ENCODE measurements around the gene S100Z. TPM values are rescaled to one million over a fixed set of nuclear protein-coding genes. Genes with fewer than 3 reads are reported as not detected.

S100Z gene
- total RNA-seq, 1 experiment from 2014 or later: not detected

DNA sequence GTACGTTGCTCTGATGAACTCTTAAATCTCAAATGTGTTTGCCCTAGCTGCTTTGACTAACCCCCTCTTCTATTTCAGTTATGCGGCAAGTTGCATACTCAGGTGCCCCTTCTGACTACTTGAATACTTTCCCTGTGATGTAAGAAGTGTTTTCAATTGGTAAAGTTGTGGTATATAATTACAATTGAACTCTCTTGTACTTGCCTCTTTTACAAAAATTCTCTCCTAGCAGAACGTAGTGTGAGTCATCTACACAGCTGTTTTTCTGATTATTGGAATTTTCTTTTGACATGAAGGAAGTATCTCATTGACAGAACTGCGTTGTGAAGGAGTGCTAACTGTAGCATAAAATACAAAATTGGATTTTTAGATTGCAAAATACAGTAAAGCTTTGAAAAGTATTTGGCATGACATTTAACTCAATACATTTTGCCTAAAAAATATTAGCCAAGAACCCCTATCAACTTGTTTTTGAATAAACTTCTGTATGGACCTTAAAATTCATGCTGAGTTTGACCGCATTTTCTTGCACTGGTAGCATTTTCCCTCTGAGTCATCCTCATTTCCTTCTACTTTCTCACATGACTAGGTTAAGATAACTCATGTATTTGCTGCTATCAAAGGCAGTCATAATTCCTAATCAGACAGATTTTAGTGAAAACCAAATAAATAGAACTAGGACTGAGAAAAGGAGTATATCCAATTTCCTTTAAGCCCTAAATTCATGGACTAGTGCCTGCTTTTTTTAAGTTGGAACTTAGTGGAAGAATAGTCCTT, 109.4 kb downstream of the S100Z start (continued):
- TF ChIP-seq ZNF671 (CRISPR knock-in tag; IDR thresholded peaks at IDR 0.05) (no peak), MXD4 (CRISPR knock-in tag; IDR thresholded peaks at IDR 0.05; ENCODE audit: borderline replicate concordance) (no peak)

GRCh38 chr5:76960004-76960625, 110.3 kb downstream of the S100Z start:
- peak; percentile 75 for ATAC-seq
- Mint-ChIP-seq H3K9me3 (no peaks in the 10 kb centered on the region), H3K4me3 (no peak overlapping the region), H3K27me3 (ENCODE audit: low read depth) (peaks cover 17% of the 10 kb centered on the region), H3K36me3 (no peaks in the 10 kb centered on the region), H3K4me1 (peaks cover 11% of the 10 kb centered on the region), H3K27ac (no peak overlapping the region)
- ChIA-PET CTCF (interaction anchor here (0.6 kb wide), 1 partner anchor 1627 kb away, joined by 3 read pairs; no protein-coding TSS in a partner anchor), POLR2A (no interaction called here)
- peak; percentile 13 for DNase-seq (ENCODE audit: low spot score)
- TF ChIP-seq CREB1 (CRISPR knock-in tag; IDR thresholded peaks at IDR 0.05): no peak

DNA sequence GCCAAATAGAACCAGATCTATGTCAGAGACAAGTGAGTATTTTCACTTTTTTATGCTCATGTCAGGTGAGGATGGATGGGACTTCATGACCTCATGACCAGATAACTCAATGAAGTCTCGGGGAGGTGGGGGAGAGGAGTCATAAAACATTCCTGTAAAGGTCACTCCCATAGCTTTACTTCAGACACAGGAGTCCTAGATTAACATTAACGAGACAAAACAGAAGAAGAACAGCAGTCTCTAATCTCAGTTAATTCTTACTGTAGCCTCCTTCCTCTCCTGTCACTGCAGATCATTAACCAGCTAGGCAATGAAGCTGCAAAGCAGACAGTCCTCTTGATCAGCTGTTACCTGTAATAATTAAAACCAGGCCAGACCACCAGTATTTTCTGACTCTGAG, 114.2 kb downstream of the S100Z start:
- Mint-ChIP-seq H3K9me3 (no peaks in the 10 kb centered on the region), H3K4me1 (peaks cover 4% of the 10 kb centered on the region), H3K27ac (no peak overlapping the region), H3K4me3 (no peak overlapping the region), H3K27me3 (ENCODE audit: low read depth) (no peaks in the 10 kb centered on the region; the same call in 1 of the 2 replicates), H3K36me3 (no peaks in the 10 kb centered on the region)
- POLR2A ChIA-PET: no interaction called here
- DNase-seq (ENCODE audit: low spot score) (no peak), ATAC-seq (no peak)
- TF ChIP-seq, protein P1, sequence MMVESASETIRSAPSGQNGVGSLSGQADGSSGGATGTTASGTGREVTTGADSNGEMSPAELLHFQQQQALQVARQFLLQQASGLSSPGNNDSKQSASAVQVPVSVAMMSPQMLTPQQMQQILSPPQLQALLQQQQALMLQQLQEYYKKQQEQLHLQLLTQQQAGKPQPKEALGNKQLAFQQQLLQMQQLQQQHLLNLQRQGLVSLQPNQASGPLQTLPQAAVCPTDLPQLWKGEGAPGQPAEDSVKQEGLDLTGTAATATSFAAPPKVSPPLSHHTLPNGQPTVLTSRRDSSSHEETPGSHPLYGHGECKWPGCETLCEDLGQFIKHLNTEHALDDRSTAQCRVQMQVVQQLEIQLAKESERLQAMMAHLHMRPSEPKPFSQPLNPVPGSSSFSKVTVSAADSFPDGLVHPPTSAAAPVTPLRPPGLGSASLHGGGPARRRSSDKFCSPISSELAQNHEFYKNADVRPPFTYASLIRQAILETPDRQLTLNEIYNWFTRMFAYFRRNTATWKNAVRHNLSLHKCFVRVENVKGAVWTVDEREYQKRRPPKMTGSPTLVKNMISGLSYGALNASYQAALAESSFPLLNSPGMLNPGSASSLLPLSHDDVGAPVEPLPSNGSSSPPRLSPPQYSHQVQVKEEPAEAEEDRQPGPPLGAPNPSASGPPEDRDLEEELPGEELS (CRISPR knock-in tag; IDR thresholded peaks at IDR 0.05): no peak
- TF ChIP-seq, protein P2, sequence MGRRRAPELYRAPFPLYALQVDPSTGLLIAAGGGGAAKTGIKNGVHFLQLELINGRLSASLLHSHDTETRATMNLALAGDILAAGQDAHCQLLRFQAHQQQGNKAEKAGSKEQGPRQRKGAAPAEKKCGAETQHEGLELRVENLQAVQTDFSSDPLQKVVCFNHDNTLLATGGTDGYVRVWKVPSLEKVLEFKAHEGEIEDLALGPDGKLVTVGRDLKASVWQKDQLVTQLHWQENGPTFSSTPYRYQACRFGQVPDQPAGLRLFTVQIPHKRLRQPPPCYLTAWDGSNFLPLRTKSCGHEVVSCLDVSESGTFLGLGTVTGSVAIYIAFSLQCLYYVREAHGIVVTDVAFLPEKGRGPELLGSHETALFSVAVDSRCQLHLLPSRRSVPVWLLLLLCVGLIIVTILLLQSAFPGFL (CRISPR knock-in tag; IDR thresholded peaks at IDR 0.05; ENCODE audit: borderline replicate concordance): no peak
- no peak for TF ChIP-seq ZNF317 (CRISPR knock-in tag; IDR thresholded peaks at IDR 0.05; ENCODE audit: borderline replicate concordance, low read depth)
- no peak for TF ChIP-seq USF2 (CRISPR knock-in tag; IDR thresholded peaks at IDR 0.05)
- TF ChIP-seq, protein P3, sequence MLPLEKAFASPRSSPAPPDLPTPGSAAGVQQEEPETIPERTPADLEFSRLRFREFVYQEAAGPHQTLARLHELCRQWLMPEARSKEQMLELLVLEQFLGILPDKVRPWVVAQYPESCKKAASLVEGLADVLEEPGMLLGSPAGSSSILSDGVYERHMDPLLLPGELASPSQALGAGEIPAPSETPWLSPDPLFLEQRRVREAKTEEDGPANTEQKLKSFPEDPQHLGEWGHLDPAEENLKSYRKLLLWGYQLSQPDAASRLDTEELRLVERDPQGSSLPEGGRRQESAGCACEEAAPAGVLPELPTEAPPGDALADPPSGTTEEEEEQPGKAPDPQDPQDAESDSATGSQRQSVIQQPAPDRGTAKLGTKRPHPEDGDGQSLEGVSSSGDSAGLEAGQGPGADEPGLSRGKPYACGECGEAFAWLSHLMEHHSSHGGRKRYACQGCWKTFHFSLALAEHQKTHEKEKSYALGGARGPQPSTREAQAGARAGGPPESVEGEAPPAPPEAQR (CRISPR knock-in tag; IDR thresholded peaks at IDR 0.05): no peak
- TF ChIP-seq, protein P4, sequence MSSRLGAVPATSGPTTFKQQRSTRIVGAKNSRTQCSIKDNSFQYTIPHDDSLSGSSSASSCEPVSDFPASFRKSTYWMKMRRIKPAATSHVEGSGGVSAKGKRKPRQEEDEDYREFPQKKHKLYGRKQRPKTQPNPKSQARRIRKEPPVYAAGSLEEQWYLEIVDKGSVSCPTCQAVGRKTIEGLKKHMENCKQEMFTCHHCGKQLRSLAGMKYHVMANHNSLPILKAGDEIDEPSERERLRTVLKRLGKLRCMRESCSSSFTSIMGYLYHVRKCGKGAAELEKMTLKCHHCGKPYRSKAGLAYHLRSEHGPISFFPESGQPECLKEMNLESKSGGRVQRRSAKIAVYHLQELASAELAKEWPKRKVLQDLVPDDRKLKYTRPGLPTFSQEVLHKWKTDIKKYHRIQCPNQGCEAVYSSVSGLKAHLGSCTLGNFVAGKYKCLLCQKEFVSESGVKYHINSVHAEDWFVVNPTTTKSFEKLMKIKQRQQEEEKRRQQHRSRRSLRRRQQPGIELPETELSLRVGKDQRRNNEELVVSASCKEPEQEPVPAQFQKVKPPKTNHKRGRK (CRISPR knock-in tag; IDR thresholded peaks at IDR 0.05; ENCODE audit: borderline replicate concordance): no peak
- no peak for TF ChIP-seq TEAD4 (CRISPR knock-in tag; IDR thresholded peaks at IDR 0.05)
- no peak for TF ChIP-seq GABPB1 (CRISPR knock-in tag; IDR thresholded peaks at IDR 0.05)
- no peak for TF ChIP-seq ERG (CRISPR knock-in tag; IDR thresholded peaks at IDR 0.05)
- no peak for TF ChIP-seq E2F4 (CRISPR knock-in tag; IDR thresholded peaks at IDR 0.05; ENCODE audit: borderline replicate concordance, low read depth)
- TF ChIP-seq TCF7 (CRISPR knock-in tag; IDR thresholded peaks at IDR 0.05; ENCODE audit: low read depth): no peak
- CTCF ChIA-PET: no interaction called here
